HEK293 (cell line): Measurements from ENCODE around the gene LCE1D.

Source experiments
- CTCF ChIA-PET: fragments of 350-600 bp; formaldehyde crosslinking; extraction: SDS; loops from one replicate; lab custom pipeline; 2021; ENCODE audit warnings: antibody characterized with exemption; lab: Yijun Ruan, JAX
- POLR2A ChIA-PET: fragments of 300-600 bp; formaldehyde crosslinking; extraction: SDS; loops from one replicate; lab custom pipeline; 2020; ENCODE audit warnings: antibody characterized with exemption, inconsistent platforms; lab: Yijun Ruan, JAX
- H3K27ac ChIP-seq: fragments of 200-500 bp; sonication (Bioruptor generic); 2 replicates; pipeline ENCODE4 v1.5.1; 2014; ENCODE audit warnings: low read depth, low read length, control low read depth, inconsistent platforms; ENCODE audit errors: extremely low read depth
- H3K36me3 ChIP-seq, 2 experiments: fragments of 200-500 bp in 1 of 2; sonication (Bioruptor generic) in 1 of 2; 1 replicate in 1 of 2; 2 replicates in 1 of 2; pipeline ENCODE4 v1.5.1; 2014 to 2017; ENCODE audit warnings: inconsistent platforms in 2 of 2, low read length in 2 of 2; ENCODE audit not compliant: control insufficient read depth in 2 of 2, insufficient read depth in 1 of 2
- H3K4me1 ChIP-seq: fragments of 200-500 bp; sonication (Bioruptor generic); 2 replicates; pipeline ENCODE4 v1.5.1; 2014; ENCODE audit warnings: mild to moderate bottlenecking, low read length, inconsistent platforms; ENCODE audit not compliant: control insufficient read depth, insufficient read depth
- H3K4me3 ChIP-seq: 2 replicates; pipeline ENCODE4 v1.5.1; 2011; ENCODE audit warnings: low read depth, mild to moderate bottlenecking, control low read depth, low read length, moderate library complexity
- H3K9me3 ChIP-seq: fragments of 200-500 bp; sonication (Bioruptor generic); 2 replicates; pipeline ENCODE4 v1.5.1; 2014; ENCODE audit warnings: low read depth, low read length, inconsistent platforms; ENCODE audit not compliant: control insufficient read depth, insufficient read depth
- OSR2 ChIP-seq: fragments of 450-650 bp; formaldehyde crosslinking; IDR thresholded peaks from 2 replicates; pipeline ENCODE4 v1.5.1; 2016; ENCODE audit warnings: missing biosample characterization, missing genetic modification characterization
- OVOL3 ChIP-seq: fragments of 450-650 bp; formaldehyde crosslinking; IDR thresholded peaks from 2 replicates; pipeline ENCODE4 v1.5.1; 2016; ENCODE audit warnings: missing biosample characterization, missing genetic modification characterization
- SP2 ChIP-seq: fragments of 450-650 bp; formaldehyde crosslinking; IDR thresholded peaks from 2 replicates; pipeline ENCODE4 v1.5.1; 2016; ENCODE audit warnings: missing biosample characterization, missing genetic modification characterization
- YY1 ChIP-seq: fragments of 450-650 bp; formaldehyde crosslinking; IDR thresholded peaks from 2 replicates; pipeline ENCODE4 v1.5.1; 2018; ENCODE audit warnings: missing biosample characterization, missing genetic modification characterization
- ZBTB20 ChIP-seq: fragments of 450-650 bp; formaldehyde crosslinking; IDR thresholded peaks from 2 replicates; pipeline ENCODE4 v1.5.1; 2016; ENCODE audit warnings: missing biosample characterization, missing genetic modification characterization
- ZEB2 ChIP-seq: fragments of 450-650 bp; formaldehyde crosslinking; IDR thresholded peaks from 2 replicates; pipeline ENCODE4 v1.5.1; 2016; ENCODE audit warnings: missing biosample characterization, missing genetic modification characterization
- ZFP3 ChIP-seq: fragments of 450-650 bp; formaldehyde crosslinking; IDR thresholded peaks from 2 replicates; pipeline ENCODE4 v1.5.1; 2016; ENCODE audit warnings: low read depth, missing biosample characterization, missing genetic modification characterization
- ZNF133 ChIP-seq: fragments of 450-650 bp; formaldehyde crosslinking; IDR thresholded peaks from 2 replicates; pipeline ENCODE4 v1.5.1; 2016; ENCODE audit warnings: missing biosample characterization, missing genetic modification characterization
- ZNF155 ChIP-seq: fragments of 450-650 bp; formaldehyde crosslinking; IDR thresholded peaks from 2 replicates; pipeline ENCODE4 v1.5.1; 2016; ENCODE audit warnings: missing biosample characterization, missing genetic modification characterization
- ZNF202 ChIP-seq: fragments of 450-650 bp; formaldehyde crosslinking; IDR thresholded peaks from 2 replicates; pipeline ENCODE4 v1.5.1; 2016; ENCODE audit warnings: missing biosample characterization, missing genetic modification characterization, borderline replicate concordance
- ZNF23 ChIP-seq: fragments of 450-650 bp; formaldehyde crosslinking; IDR thresholded peaks from 2 replicates; pipeline ENCODE4 v1.5.1; 2016; ENCODE audit warnings: missing biosample characterization, missing genetic modification characterization, borderline replicate concordance
- ZNF266 ChIP-seq: fragments of 450-650 bp; formaldehyde crosslinking; IDR thresholded peaks from 2 replicates; pipeline ENCODE4 v1.5.1; 2016; ENCODE audit warnings: missing biosample characterization, missing genetic modification characterization, low read depth
- ZNF274 ChIP-seq, 2 experiments: fragments of 200-500 bp in 1 of 2; fragments of 450-650 bp in 1 of 2; sonication (Bioruptor generic) in 1 of 2; formaldehyde crosslinking in 1 of 2; IDR thresholded peaks; 2 replicates each; pipeline versions ENCODE4 v1.5.1 to v1.6.1; 2014 to 2016; ENCODE audit warnings: borderline replicate concordance in 1 of 2, inconsistent platforms in 1 of 2, low read length in 1 of 2, missing biosample characterization in 1 of 2, missing genetic modification characterization in 1 of 2
- ZNF302 ChIP-seq: fragments of 450-650 bp; formaldehyde crosslinking; IDR thresholded peaks from 2 replicates; pipeline ENCODE4 v1.5.1; 2016; ENCODE audit warnings: missing biosample characterization, missing genetic modification characterization, low read depth
- ZNF324 ChIP-seq: fragments of 450-650 bp; formaldehyde crosslinking; IDR thresholded peaks from 2 replicates; pipeline ENCODE4 v1.5.1; 2016; ENCODE audit warnings: missing biosample characterization, missing genetic modification characterization
- ZNF335 ChIP-seq: fragments of 450-650 bp; formaldehyde crosslinking; conservative IDR thresholded peaks from 2 replicates; pipeline ENCODE4 v1.5.1; 2016; ENCODE audit warnings: missing biosample characterization, missing genetic modification characterization
- ZNF366 ChIP-seq: fragments of 450-650 bp; formaldehyde crosslinking; conservative IDR thresholded peaks from 2 replicates; pipeline ENCODE4 v1.5.1; 2016; ENCODE audit warnings: missing biosample characterization, missing genetic modification characterization
- ZNF423 ChIP-seq: fragments of 450-650 bp; formaldehyde crosslinking; IDR thresholded peaks from 2 replicates; pipeline ENCODE4 v1.5.1; 2016; ENCODE audit warnings: missing biosample characterization, missing genetic modification characterization
- ZNF514 ChIP-seq: fragments of 450-650 bp; formaldehyde crosslinking; IDR thresholded peaks from 2 replicates; pipeline ENCODE4 v1.5.1; 2016; ENCODE audit warnings: missing biosample characterization, missing genetic modification characterization
- ZNF600 ChIP-seq: fragments of 450-650 bp; formaldehyde crosslinking; IDR thresholded peaks from 2 replicates; pipeline ENCODE4 v1.5.1; 2016; ENCODE audit warnings: missing biosample characterization, missing genetic modification characterization
- ZNF623 ChIP-seq: fragments of 450-650 bp; formaldehyde crosslinking; IDR thresholded peaks from 2 replicates; pipeline ENCODE4 v1.5.1; 2016; ENCODE audit warnings: missing biosample characterization, missing genetic modification characterization
- ZNF660 ChIP-seq: fragments of 450-650 bp; IDR thresholded peaks from 2 replicates; pipeline ENCODE4 v1.5.1; 2018; ENCODE audit warnings: missing biosample characterization, mild to moderate bottlenecking, missing genetic modification characterization
- ZNF791 ChIP-seq: fragments of 450-650 bp; formaldehyde crosslinking; IDR thresholded peaks from 2 replicates; pipeline ENCODE4 v1.5.1; 2016; ENCODE audit warnings: missing biosample characterization, missing genetic modification characterization
- ZSCAN23 ChIP-seq: fragments of 450-650 bp; formaldehyde crosslinking; IDR thresholded peaks from 2 replicates; pipeline ENCODE4 v1.5.1; 2016; ENCODE audit warnings: missing biosample characterization, missing genetic modification characterization
- TF ChIP-seq, protein P1 (sequence below): fragments of 450-650 bp; formaldehyde crosslinking; IDR thresholded peaks from 2 replicates; pipeline ENCODE4 v1.5.1; 2017; ENCODE audit warnings: missing biosample characterization, mild to moderate bottlenecking, missing genetic modification characterization, moderate library complexity
- TF ChIP-seq, protein P2 (sequence below): fragments of 450-650 bp; formaldehyde crosslinking; IDR thresholded peaks from 2 replicates; pipeline ENCODE4 v1.5.1; 2016; ENCODE audit warnings: missing biosample characterization, missing genetic modification characterization, low read depth
- TF ChIP-seq, protein P3 (sequence below): fragments of 450-650 bp; formaldehyde crosslinking; IDR thresholded peaks from 2 replicates; pipeline ENCODE4 v1.5.0; 2017; ENCODE audit warnings: missing biosample characterization, missing genetic modification characterization, borderline replicate concordance
- TF ChIP-seq, protein P4 (sequence below): fragments of 450-650 bp; formaldehyde crosslinking; IDR thresholded peaks from 2 replicates; pipeline ENCODE4 v1.5.1; 2016; ENCODE audit warnings: missing biosample characterization, missing genetic modification characterization

The LCE1D gene

DNA sequence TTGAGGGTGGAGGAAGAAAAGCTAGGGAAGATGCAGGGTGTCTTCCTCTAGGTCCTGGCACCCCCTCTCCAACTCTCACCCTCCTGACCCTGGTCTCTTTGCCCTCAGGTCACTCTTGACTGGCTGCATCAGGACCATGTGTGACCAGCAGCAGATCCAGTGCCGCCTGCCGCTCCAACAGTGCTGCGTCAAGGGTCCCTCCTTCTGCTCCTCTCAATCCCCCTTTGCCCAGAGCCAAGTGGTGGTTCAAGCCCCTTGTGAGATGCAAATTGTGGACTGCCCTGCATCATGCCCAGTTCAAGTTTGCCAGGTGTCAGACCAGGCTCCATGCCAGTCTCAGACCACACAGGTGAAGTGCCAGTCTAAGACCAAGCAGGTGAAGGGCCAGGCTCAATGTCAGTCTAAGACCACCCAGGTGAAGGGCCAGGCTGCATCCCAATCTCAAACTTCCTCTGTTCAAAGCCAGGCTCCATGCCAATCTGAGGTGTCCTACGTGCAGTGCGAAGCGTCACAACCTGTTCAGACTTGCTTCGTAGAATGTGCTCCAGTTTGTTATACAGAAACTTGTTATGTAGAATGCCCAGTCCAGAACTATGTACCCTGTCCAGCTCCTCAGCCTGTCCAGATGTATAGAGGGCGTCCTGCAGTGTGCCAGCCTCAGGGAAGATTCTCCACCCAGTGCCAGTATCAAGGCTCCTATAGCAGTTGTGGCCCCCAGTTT is 36.9 kb upstream of the LCE1D start:
- Histone ChIP-seq H3K27ac (no peak overlapping the region), H3K4me3 (no peak overlapping the region), H3K4me1 (no peaks in the 10 kb centered on the region), H3K9me3 (no peaks in the 10 kb centered on the region), H3K36me3 (no peaks in the 10 kb centered on the region)
- POLR2A ChIA-PET, result no interaction called here
- TF ChIP-seq, protein P1, sequence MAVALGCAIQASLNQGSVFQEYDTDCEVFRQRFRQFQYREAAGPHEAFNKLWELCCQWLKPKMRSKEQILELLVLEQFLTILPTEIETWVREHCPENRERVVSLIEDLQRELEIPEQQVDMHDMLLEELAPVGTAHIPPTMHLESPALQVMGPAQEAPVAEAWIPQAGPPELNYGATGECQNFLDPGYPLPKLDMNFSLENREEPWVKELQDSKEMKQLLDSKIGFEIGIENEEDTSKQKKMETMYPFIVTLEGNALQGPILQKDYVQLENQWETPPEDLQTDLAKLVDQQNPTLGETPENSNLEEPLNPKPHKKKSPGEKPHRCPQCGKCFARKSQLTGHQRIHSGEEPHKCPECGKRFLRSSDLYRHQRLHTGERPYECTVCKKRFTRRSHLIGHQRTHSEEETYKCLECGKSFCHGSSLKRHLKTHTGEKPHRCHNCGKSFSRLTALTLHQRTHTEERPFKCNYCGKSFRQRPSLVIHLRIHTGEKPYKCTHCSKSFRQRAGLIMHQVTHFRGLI (tag by site-specific recombination), result no peak
- TF ChIP-seq ZNF514 (tag by site-specific recombination) (no peak), ZNF335 (tag by site-specific recombination) (no peak), OVOL3 (tag by site-specific recombination) (no peak), SP2 (no peak), ZNF660 (tag by site-specific recombination) (no peak), ZNF324 (tag by site-specific recombination) (no peak), ZNF791 (tag by site-specific recombination) (no peak), ZBTB20 (tag by site-specific recombination) (no peak), ZNF366 (tag by site-specific recombination) (no peak), ZEB2 (tag by site-specific recombination) (no peak), ZNF423 (tag by site-specific recombination) (no peak), ZNF23 (tag by site-specific recombination) (no peak), OSR2 (tag by site-specific recombination) (no peak), ZFP3 (tag by site-specific recombination) (no peak), ZNF274 (IDR thresholded peaks at IDR 0.05; ENCODE audit: low read length) (no peak), ZNF274 (tag by site-specific recombination; IDR thresholded peaks at IDR 0.05; ENCODE audit: borderline replicate concordance) (no peak)
- TF ChIP-seq, protein P2, sequence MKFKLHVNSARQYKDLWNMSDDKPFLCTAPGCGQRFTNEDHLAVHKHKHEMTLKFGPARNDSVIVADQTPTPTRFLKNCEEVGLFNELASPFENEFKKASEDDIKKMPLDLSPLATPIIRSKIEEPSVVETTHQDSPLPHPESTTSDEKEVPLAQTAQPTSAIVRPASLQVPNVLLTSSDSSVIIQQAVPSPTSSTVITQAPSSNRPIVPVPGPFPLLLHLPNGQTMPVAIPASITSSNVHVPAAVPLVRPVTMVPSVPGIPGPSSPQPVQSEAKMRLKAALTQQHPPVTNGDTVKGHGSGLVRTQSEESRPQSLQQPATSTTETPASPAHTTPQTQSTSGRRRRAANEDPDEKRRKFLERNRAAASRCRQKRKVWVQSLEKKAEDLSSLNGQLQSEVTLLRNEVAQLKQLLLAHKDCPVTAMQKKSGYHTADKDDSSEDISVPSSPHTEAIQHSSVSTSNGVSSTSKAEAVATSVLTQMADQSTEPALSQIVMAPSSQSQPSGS (tag by site-specific recombination), result no peak
- TF ChIP-seq, protein P3, sequence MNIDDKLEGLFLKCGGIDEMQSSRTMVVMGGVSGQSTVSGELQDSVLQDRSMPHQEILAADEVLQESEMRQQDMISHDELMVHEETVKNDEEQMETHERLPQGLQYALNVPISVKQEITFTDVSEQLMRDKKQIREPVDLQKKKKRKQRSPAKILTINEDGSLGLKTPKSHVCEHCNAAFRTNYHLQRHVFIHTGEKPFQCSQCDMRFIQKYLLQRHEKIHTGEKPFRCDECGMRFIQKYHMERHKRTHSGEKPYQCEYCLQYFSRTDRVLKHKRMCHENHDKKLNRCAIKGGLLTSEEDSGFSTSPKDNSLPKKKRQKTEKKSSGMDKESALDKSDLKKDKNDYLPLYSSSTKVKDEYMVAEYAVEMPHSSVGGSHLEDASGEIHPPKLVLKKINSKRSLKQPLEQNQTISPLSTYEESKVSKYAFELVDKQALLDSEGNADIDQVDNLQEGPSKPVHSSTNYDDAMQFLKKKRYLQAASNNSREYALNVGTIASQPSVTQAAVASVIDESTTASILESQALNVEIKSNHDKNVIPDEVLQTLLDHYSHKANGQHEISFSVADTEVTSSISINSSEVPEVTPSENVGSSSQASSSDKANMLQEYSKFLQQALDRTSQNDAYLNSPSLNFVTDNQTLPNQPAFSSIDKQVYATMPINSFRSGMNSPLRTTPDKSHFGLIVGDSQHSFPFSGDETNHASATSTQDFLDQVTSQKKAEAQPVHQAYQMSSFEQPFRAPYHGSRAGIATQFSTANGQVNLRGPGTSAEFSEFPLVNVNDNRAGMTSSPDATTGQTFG, result no peak
- TF ChIP-seq, all 188 proteins: peak for 0
- CTCF ChIA-PET, result interaction anchor here (0.6 to 1.0 kb wide), 2 partner anchors 106 to 425 kb away, joined by 3 to 4 read pairs; no protein-coding TSS in a partner anchor

DNA sequence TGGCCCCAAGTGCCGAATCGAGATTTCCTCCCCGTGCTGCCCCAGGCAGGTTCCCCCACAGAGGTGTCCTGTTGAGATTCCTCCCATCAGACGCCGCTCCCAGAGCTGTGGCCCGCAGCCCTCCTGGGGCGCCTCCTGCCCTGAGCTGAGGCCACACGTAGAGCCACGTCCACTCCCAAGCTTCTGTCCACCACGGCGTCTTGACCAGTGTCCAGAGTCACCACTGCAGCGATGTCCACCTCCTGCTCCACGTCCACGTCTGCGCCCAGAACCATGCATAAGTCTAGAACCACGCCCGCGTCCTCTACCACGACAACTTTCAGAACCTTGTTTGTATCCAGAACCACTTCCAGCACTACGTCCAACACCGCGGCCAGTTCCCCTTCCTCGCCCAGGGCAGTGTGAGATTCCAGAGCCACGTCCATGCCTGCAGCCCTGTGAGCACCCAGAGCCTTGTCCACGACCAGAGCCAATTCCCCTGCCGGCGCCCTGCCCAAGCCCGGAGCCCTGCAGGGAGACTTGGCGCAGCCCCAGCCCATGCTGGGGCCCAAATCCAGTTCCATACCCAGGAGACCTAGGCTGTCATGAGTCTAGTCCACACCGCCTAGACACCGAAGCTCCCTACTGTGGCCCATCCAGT is 35.9 kb upstream of the LCE1D start:
- ChIA-PET CTCF (interaction anchor here (1.0 kb wide), 1 partner anchor 107 kb away, joined by 4 read pairs; no protein-coding TSS in a partner anchor), POLR2A (no interaction called here)
- Histone ChIP-seq H3K27ac (no peak overlapping the region), H3K4me1 (no peaks in the 10 kb centered on the region), H3K9me3 (no peaks in the 10 kb centered on the region), H3K36me3 (no peaks in the 10 kb centered on the region), H3K4me3 (no peak overlapping the region)
- no peak for TF ChIP-seq ZNF133 (tag by site-specific recombination)
- TF ChIP-seq ZNF600 (tag by site-specific recombination), result no peak
- TF ChIP-seq, protein P4, sequence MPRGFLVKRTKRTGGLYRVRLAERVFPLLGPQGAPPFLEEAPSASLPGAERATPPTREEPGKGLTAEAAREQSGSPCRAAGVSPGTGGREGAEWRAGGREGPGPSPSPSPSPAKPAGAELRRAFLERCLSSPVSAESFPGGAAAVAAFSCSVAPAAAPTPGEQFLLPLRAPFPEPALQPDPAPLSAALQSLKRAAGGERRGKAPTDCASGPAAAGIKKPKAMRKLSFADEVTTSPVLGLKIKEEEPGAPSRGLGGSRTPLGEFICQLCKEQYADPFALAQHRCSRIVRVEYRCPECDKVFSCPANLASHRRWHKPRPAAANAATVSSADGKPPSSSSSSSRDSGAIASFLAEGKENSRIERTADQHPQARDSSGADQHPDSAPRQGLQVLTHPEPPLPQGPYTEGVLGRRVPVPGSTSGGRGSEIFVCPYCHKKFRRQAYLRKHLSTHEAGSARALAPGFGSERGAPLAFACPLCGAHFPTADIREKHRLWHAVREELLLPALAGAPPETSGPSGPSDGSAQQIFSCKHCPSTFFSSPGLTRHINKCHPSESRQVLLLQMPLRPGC (tag by site-specific recombination), result no peak
- no peak for TF ChIP-seq YY1 (tag by site-specific recombination)
- TF ChIP-seq ZSCAN23, result no peak
- TF ChIP-seq ZNF202 (tag by site-specific recombination), result no peak
- no peak for TF ChIP-seq ZNF266 (tag by site-specific recombination)
- TF ChIP-seq ZNF155, result no peak
- TF ChIP-seq ZNF302 (tag by site-specific recombination), result no peak
- no peak for TF ChIP-seq ZNF623 (tag by site-specific recombination)
